Prostate gland (tissue), 2 donors: ENCODE data around the gene KIF5A.

ENCODE experiments used
- POLR2A ChIP-seq: fragments of 450-650 bp; IDR thresholded peaks from one replicate; pipeline ENCODE4 v1.6.1; 2016; ENCODE audit warnings: antibody characterized with exemption, mild to moderate bottlenecking
- POLR2AphosphoS5 ChIP-seq: sonication (generic); formaldehyde crosslinking; IDR thresholded peaks from one replicate; pipeline ENCODE4 v1.6.1; 2017; ENCODE audit warnings: antibody characterized with exemption
- TF ChIP-seq, protein P1 (sequence below), 4 experiments: fragments of 200-600 bp in 2 of 4; fragments of 450-650 bp in 2 of 4; sonication (generic) in 2 of 4; IDR thresholded peaks; 1 replicate in 3 of 4; 2 replicates in 1 of 4; pipeline ENCODE4 v1.5.1; 2016 to 2019; ENCODE audit warnings: antibody characterized with exemption in 4 of 4, mild to moderate bottlenecking in 2 of 4, moderate library complexity in 2 of 4

- TF ChIP-seq, protein P1, sequence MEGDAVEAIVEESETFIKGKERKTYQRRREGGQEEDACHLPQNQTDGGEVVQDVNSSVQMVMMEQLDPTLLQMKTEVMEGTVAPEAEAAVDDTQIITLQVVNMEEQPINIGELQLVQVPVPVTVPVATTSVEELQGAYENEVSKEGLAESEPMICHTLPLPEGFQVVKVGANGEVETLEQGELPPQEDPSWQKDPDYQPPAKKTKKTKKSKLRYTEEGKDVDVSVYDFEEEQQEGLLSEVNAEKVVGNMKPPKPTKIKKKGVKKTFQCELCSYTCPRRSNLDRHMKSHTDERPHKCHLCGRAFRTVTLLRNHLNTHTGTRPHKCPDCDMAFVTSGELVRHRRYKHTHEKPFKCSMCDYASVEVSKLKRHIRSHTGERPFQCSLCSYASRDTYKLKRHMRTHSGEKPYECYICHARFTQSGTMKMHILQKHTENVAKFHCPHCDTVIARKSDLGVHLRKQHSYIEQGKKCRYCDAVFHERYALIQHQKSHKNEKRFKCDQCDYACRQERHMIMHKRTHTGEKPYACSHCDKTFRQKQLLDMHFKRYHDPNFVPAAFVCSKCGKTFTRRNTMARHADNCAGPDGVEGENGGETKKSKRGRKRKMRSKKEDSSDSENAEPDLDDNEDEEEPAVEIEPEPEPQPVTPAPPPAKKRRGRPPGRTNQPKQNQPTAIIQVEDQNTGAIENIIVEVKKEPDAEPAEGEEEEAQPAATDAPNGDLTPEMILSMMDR (IDR thresholded peaks at IDR 0.05), result no peak
- TF ChIP-seq POLR2AphosphoS5, result no peak
- TF ChIP-seq POLR2A, result no peak
Observed at GRCh38 chr12:57524814-57525614, 24.8 kb upstream of the KIF5A start.
